HL-60 (cell line): ENCODE data around the gene GCKR.

Experiments
- CTCF ChIP-seq: IDR thresholded peaks from one replicate; pipeline ENCODE4 v1.5.1; 2011; ENCODE audit warnings: low read length, control low read depth, inconsistent platforms; ENCODE audit not compliant: insufficient read depth
- REST ChIP-seq: IDR thresholded peaks from 2 replicates; pipeline ENCODE4 v1.6.1; 2012; ENCODE audit warnings: low read depth; ENCODE audit not compliant: insufficient replicate concordance

GRCh38 chr2:27485496-27485895 lies 11.1 kb upstream of the GCKR start:
- TF ChIP-seq CTCF (no peak), REST (no peak)
